Thyroid gland (tissue), 4 donors: Measurements from ENCODE around the gene CTSL. TPM values are rescaled to one million over a fixed set of nuclear protein-coding genes. Genes with fewer than 3 reads are reported as not detected.

Experiments used
- DNase-seq, 2 donors: peaks; one replicate each; pipeline ENCODE4 v3.0.0-alpha.2; 2019
- H3K27ac ChIP-seq, 3 donors: fragments of 200-600 bp; sonication (generic); 1 replicate in 2 of 3; 2 replicates in 1 of 3; pipeline ENCODE4 v1.5.1; 2016 to 2019; ENCODE audit warnings: mild to moderate bottlenecking in 1 of 3, moderate library complexity in 1 of 3
- H3K27me3 ChIP-seq: fragments of 200-600 bp; sonication (generic); one replicate; pipeline ENCODE4 v1.5.1; 2019
- H3K36me3 ChIP-seq, 2 donors: fragments of 200-600 bp; sonication (generic); one replicate each; pipeline ENCODE4 v1.5.1; 2016 to 2019
- H3K4me1 ChIP-seq, 2 donors: fragments of 200-600 bp; sonication (generic); one replicate each; pipeline ENCODE4 v1.5.1; 2017 to 2019
- H3K4me3 ChIP-seq, 3 donors: fragments of 200-600 bp; sonication (generic); replicated peaks in 1 of 3; 1 replicate in 2 of 3; 2 replicates in 1 of 3; pipeline ENCODE4 v1.5.1; 2016; ENCODE audit warnings: mild to moderate bottlenecking in 1 of 3
- H3K9me3 ChIP-seq: fragments of 200-600 bp; sonication (generic); one replicate; pipeline ENCODE4 v1.5.1; 2017
- CTCF ChIP-seq, 6 experiments: fragments of 200-600 bp in 3 of 6; fragments of 450-650 bp in 3 of 6; sonication (generic) in 3 of 6; IDR thresholded peaks; one replicate each; pipeline ENCODE4 v1.5.1; 2016 to 2019; ENCODE audit warnings: antibody characterized with exemption in 6 of 6, mild to moderate bottlenecking in 2 of 6, inconsistent platforms in 1 of 6, moderate library complexity in 1 of 6
- POLR2A ChIP-seq, 2 donors: fragments of 450-650 bp; IDR thresholded peaks; one replicate each; pipeline ENCODE4 v1.6.1; 2017; ENCODE audit warnings: antibody characterized with exemption in 2 of 2, mild to moderate bottlenecking in 2 of 2, moderate library complexity in 1 of 2
- WGBS, 2 donors: methylation state at CpG; one replicate each; pipeline ENCODE4 v1.1.5; 2017; 5-methylcytosine and 5-hydroxymethylcytosine counted together
- intact Hi-C: fragments of 100-400 bp; cut with DNase I; formaldehyde crosslinking; loops from one replicate; pipeline ENCODE4 v1.15.1; 2023
- total RNA-seq, 4 donors: library from RNA; depleted of rRNA; stranded (reverse); fragments of >200 nt; gene quantifications; one replicate each; pipeline ENCODE4 v1.2.3, GENCODE V29; 2016

CTSL gene
- total RNA-seq, 4 donors from 2014 or later = 62.0 to 172 (median 112) TPM

- intact Hi-C loops = no loop called here
- no peak overlapping the region for H3K27ac ChIP-seq
- H3K9me3 ChIP-seq = no peaks in the 10 kb centered on the region
- DNase-seq = peak in 1 of 2 donors; percentile 35
- H3K4me1 ChIP-seq = peaks cover 15 to 17% of the 10 kb centered on the region in 2 donors
- 67 to 77% methylated on average over 11 of the region's 11 CpGs for WGBS, 2 donors
- no peaks in the 10 kb centered on the region for H3K27me3 ChIP-seq
- TF ChIP-seq CTCF (IDR thresholded peaks at IDR 0.05) (no peak), POLR2A (IDR thresholded peaks at IDR 0.05) (no peak)
- peaks cover 5 to 7% of the 10 kb centered on the region in 2 donors for H3K36me3 ChIP-seq
- no peak overlapping the region for H3K4me3 ChIP-seq
Observed at GRCh38 chr9:87681271-87682061, 44.5 kb upstream of the CTSL start.

DNA sequence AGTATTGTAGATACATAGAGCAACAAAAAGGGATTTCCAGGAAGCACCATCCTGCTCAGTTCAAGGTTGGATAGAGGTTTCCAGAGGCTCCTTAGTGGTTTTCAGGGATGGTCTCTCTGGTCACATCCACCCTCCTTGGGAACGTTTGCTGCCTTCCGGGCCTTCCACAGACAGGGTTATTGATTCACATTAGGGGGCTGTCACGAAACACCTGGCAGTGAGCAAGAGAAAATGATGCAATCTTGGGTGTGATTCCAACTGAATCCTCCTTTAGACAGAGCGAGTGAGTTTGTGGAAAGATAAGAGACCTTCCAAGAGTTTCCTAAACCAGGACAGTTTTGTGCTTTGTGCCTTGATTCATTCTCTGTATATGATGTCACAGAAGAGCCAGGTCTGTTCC lies 43.8 kb upstream of the CTSL start:
- Histone ChIP-seq H3K27me3 (no peaks in the 10 kb centered on the region), H3K9me3 (no peaks in the 10 kb centered on the region), H3K4me1 (peaks cover 9 to 11% of the 10 kb centered on the region in 2 donors), H3K27ac (no peak overlapping the region), H3K4me3 (no peak overlapping the region), H3K36me3 (peaks cover 5 to 7% of the 10 kb centered on the region in 2 donors)
- DNase-seq = no peak
- WGBS, 2 donors = 80 to 84% methylated on average over 4 of the region's 4 CpGs
- TF ChIP-seq CTCF (IDR thresholded peaks at IDR 0.05) (no peak), POLR2A (IDR thresholded peaks at IDR 0.05) (no peak)
- intact Hi-C loops = no loop called here

DNA sequence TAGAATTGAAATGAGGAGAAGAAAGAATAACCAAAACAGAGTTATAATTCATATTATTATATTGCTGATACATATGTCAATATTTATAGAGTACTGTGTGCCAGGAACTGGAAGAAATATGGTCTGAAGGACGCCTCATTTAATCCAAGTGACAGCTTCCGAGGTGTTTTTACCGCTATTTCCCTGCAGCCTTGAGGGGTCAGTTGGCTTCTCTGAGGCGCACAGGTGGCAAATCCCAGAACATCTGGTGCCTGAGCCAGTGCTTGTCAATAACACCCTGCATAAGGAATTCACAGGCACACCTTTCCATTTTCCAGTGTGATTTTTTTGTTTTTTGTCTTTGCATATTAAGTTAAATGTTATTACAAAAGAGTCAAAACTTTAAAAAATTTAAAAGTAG lies 43.3 kb upstream of the CTSL start:
- Histone ChIP-seq H3K4me1 (peaks cover 6 to 8% of the 10 kb centered on the region in 2 donors), H3K9me3 (no peaks in the 10 kb centered on the region), H3K4me3 (no peak overlapping the region), H3K27ac (no peak overlapping the region), H3K36me3 (peaks cover 5 to 7% of the 10 kb centered on the region in 2 donors), H3K27me3 (no peaks in the 10 kb centered on the region)
- no peak for TF ChIP-seq CTCF (IDR thresholded peaks at IDR 0.05)
- TF ChIP-seq POLR2A (IDR thresholded peaks at IDR 0.05) = no peak
- 94 to 96% methylated on average over 4 of the region's 4 CpGs for WGBS, 2 donors
- no peak for DNase-seq
- intact Hi-C loops = no loop called here

- peaks cover 5 to 7% of the 10 kb centered on the region in 2 donors for H3K36me3 ChIP-seq
Observed at GRCh38 chr9:87683751-87684626, 41.9 kb upstream of the CTSL start.

More at GRCh38 chr9:87683751-87684626, 41.9 kb upstream of the CTSL start:
- WGBS, 2 donors = 80 to 88% methylated on average over 17 to 22 of the region's 24 CpGs
- intact Hi-C loops = no loop called here
- TF ChIP-seq POLR2A (IDR thresholded peaks at IDR 0.05) = no peak
- no peak for TF ChIP-seq CTCF (IDR thresholded peaks at IDR 0.05)
- Histone ChIP-seq H3K27ac (no peak overlapping the region), H3K27me3 (no peaks in the 10 kb centered on the region), H3K9me3 (no peaks in the 10 kb centered on the region), H3K4me1 (peaks cover 5 to 8% of the 10 kb centered on the region in 2 donors), H3K4me3 (no peak overlapping the region)
- no peak for DNase-seq
